Measurements from ENCODE around the gene OSBPL5.

Gene OSBPL5

DNA sequence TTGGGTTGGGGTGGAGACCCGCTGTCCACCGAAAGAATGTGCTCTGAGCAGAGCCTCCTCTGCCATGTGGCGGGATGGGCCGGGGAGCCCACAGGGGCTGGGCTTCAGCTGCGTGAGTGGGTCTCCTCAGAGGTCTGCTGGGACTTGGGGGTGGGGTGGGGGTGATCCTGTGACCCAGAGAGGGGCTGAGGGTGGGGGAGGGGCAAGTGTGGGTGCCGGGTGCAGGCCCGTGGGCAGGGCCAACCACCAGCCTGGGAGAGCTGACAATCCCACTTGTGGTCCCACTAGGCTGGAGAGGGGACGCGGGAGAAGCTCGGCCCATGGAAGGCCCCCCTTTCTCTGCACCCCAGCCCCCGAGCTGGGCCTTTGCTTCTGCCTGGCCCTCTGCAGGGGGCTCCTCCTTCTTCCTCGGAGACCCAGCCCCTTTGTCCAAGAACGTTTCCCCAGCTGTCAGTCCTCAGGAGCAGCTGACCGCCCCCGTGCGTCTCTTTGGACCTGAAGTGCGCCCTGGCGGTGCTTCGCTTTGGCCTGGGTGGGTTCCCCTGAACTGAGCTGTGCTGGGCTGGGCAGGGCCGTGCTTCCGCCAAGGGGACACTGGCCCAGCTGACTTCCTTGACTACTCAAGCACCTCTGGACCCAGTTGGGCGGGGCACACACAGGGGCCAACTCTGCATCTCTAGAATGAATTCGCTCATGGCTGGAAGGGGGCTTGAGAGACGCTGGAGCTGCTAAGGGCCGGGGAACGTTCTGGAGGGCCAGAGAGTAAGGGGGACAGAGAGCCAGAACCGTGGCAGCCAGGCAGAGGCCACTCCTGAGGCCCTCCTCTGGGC is 30.2 kb downstream of the OSBPL5 start:
- DNase-seq (ENCODE audit: low read depth in 2 of 2): no peak

DNA sequence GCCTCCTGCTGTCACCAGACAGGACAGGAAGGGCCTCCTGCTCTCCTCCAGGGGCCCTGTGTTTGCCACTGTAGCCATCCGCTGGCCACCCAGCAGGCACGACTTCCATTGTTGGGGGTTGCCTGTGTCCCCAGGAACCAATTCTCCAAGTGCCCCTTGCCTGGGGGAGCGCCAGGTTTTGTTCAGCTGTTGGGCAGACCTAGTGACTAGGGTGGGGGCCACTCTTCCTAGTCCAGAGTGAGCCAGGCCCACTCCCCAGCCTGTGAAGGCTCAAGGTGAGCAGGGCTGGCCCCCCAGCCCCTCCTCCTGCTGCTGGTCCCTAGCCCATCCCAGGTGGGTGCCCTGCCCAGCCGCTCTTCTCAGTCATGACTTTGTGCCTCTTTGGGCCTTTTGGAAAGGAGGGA is 30.9 kb downstream of the OSBPL5 start:
- no peak for DNase-seq (ENCODE audit: low read depth in 2 of 2)

- no peak for DNase-seq (ENCODE audit: low read depth in 2 of 2)
These were observed 31.6 kb downstream of the OSBPL5 start for GRCh38 chr11:3133261-3134217.

DNA sequence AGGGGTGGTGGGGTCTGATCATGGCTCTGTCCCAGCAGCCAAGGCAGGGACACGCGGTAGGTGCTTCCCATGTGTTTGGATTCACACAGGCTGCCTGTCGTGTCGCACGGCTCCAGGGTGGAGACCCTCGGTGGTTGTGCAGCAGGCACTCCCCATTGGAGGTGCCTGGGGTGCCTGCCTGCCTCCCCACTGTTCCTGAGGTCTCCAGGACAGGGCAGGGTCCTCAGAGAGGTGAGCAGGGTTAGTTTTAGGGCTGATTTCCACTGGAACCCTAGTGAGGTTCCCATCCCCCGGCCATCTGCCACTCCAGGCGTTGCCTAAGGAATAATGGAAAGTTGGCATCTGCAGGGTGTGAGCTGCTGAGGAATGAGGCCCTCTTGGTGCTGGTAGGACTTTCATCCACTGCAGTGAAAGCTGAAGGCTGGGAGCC is 32.3 kb downstream of the OSBPL5 start:
- DNase-seq (ENCODE audit: low read depth in 2 of 2): no peak

DNA sequence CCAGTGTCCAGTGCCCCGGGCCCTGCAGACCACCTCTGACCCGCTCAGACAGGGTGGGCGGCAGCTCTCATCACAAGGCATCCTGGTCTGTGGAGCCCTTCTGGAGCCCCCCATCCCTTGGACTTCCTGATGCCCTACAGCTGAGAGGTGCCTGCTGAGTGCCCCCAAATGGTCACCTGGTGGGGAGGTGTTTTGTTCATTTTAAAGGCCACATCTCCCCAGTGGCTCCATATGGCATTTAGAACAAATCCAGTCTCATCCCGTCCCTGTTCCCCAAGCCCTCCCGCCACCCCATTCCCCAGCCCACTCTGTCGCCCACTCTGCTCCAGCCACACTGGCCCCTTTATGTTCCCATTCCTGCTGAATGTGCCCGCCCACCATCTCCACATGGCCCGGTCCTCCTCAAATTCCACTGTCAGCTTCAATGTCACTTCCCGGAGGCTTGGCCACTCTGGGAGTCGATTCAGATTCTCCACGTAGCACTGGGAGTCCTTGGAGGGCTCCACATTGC is 32.8 kb downstream of the OSBPL5 start:
- no peak for DNase-seq (ENCODE audit: low read depth in 2 of 2)

- DNase-seq (ENCODE audit: low read depth in 2 of 2): no peak
These were observed 33.7 kb downstream of the OSBPL5 start for GRCh38 chr11:3131330-3131941.

DNA sequence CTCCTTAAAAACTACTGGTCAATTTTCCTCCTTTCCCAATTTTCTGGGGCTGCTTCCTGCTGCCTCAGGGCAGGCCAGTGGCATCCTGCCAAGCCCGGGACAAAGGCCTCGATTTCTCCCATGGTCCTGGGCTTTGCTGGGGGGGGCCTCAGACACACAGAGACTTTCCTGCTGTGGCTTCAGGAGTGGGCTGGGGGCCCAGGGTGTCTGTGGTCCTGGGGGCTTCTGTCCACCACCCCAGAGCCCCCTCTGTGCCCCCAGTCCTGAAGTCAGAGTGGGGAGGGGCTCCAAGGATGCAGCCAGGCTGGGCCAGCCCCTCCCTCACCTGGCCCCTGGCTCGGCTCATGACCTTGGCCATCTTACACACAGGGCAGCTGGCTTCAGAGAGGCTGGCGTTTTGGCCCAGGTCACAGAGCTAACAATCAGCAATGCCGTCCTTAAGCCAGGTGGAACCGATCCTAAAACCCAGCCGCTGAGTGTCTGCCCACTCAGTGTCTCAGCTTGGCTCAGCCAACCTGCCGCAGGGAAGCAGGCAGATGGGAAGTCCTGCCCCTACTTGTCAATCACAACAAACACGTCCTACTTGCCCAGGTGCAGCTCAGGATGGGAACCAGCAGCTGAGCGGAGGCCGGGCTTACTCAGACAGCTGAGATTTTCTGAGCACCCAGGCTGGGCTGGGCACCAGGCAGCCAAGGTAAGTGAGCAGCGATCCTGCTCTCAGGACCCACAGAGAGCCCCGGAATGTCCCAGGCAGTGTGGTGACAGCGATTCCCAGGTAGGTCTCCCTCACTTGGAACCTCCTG is 34.6 kb downstream of the OSBPL5 start:
- DNase-seq (ENCODE audit: low read depth in 2 of 2): no peak

GRCh38 chr11:3129591-3130268 is 35.4 kb downstream of the OSBPL5 start:
- DNase-seq (ENCODE audit: low read depth in 2 of 2): no peak

DNA sequence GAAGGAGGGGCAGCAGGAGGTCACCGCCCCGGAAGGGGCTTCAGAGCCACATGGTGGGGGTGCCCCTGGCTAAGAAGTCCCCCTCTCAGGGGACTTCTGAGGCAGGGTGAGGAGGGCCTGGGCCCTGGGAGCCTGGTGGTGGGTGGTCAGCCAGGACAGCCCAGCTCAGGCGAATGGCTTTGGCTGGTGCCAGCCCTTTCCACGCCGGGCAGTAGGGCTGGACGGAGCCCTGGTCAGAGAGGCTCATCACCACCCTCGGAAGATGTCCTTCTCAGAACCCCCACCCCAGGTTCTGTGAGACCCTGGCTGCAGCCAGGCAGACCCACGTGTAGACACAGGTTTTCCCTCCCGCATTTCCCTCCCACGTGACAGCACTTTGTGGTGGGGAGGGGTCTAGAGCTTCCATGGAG is 35.9 kb downstream of the OSBPL5 start:
- DNase-seq (ENCODE audit: low read depth in 2 of 2): no peak

DNA sequence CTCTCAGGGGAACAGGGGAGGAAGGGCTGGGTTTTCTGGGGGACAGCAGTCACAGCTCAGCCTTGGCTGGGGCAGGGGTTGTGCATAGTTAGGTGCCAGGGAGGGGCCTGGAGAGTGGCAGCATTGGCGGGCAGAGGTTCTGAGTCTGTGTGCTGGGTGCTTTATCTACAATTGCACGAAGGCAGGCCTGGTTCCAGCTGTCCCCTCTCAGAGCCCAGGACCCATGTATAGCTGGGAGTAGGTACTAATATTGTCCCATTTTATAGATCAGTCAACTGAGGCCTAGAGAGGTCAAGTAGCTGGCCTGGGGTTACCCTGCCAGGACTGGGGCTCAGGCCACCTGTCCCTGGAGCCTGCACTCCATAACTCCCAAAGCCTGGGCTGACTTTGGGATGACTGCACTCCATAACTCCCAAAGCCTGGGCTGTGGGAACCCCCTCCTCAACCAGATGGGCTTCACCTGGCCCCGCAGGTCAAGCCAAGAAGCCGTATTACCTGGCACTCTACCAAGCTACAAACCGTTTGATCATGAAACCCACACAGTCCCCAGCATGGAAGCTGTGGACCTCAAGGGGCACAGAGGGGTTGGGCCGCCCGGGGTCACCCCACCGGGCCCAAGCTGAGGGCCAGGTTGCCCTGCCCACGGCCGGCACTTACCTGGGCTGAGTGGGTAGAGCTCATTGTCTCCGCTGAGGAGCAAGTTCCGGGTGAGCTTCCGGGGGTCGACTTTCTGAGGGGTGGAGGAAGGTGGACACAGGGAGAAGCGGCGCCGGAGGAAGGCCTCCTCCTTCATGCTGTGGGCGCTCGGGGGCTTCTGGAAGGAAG is 36.5 kb downstream of the OSBPL5 start:
- no peak for DNase-seq (ENCODE audit: low read depth in 2 of 2)

- no peak for DNase-seq (ENCODE audit: low read depth in 2 of 2)
These were observed 37.3 kb downstream of the OSBPL5 start for GRCh38 chr11:3127706-3128355.

DNA sequence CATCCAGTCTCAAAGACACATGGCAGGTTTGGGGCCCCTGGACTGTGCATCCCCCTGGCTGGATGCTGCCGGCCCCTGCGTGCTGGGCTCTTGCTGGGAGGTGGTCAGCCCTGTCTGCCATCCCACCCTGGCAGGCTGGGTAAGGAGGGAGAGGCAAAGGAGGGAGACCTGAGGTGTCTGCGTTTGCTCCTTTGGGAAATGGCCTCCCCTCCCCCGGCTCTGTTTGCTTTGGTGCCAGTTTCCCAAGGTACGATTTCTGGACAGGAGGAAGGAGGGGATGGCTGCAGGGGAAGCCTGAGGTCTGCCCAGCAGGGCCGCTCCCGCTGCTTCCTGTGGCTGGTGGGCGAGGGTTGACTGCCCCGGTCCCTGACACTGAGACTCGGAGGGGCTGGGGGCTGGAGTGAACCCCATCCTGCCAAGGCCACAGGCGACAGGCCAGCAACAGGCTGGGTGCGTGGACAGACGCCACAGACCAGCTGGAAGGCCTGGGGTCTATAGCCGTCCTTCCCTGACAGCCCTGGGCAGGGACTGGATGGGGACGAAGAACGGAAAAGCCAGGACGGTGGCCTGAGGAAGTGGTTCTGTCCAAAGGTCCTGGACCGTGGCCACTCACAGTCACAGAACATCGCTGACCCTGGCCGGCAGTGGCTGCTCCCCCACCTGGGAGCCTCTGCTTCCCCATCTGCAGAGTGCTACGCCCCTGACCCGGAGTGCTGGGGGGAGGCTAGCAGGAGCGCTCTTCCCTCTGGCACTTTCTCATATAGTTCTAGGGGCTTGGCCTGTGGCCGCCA is 38.0 kb downstream of the OSBPL5 start:
- no peak for DNase-seq (ENCODE audit: low read depth in 2 of 2)

DNA sequence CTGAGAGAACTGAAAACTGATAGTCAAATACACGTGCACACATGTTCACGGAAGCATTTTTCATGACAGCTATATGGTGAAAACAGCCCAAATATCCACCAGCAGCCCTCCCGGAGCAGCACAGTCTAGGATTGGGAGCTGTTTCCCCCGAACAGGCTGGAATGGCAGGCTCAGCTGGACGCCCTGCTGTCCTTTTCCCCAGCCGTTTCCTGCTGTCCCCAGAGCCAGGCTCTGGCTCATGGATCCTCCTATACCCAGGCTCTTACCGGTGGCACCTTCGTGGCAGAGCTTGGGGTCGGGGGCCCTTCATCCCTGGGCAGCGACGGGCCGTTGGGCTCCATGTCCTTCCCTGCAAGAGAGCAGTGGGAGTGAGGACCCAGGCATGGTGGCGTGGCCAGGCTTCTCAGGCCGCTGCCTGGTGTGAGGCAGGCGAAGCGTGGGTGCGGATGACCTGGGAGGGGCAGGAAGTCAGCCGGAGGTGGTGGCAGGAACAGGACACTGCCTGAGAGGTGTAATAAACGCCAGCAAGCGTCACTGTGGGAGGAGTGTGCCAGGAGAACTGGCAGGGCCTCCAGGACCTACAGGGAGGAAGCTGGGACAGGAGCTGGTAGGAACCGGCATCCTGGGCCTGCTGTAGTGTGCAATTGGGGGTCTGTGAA is 38.8 kb downstream of the OSBPL5 start:
- no peak for DNase-seq (ENCODE audit: low read depth in 2 of 2)

- DNase-seq (ENCODE audit: low read depth in 2 of 2): no peak
These were observed 40.3 kb downstream of the OSBPL5 start for GRCh38 chr11:3124821-3125220.

DNA sequence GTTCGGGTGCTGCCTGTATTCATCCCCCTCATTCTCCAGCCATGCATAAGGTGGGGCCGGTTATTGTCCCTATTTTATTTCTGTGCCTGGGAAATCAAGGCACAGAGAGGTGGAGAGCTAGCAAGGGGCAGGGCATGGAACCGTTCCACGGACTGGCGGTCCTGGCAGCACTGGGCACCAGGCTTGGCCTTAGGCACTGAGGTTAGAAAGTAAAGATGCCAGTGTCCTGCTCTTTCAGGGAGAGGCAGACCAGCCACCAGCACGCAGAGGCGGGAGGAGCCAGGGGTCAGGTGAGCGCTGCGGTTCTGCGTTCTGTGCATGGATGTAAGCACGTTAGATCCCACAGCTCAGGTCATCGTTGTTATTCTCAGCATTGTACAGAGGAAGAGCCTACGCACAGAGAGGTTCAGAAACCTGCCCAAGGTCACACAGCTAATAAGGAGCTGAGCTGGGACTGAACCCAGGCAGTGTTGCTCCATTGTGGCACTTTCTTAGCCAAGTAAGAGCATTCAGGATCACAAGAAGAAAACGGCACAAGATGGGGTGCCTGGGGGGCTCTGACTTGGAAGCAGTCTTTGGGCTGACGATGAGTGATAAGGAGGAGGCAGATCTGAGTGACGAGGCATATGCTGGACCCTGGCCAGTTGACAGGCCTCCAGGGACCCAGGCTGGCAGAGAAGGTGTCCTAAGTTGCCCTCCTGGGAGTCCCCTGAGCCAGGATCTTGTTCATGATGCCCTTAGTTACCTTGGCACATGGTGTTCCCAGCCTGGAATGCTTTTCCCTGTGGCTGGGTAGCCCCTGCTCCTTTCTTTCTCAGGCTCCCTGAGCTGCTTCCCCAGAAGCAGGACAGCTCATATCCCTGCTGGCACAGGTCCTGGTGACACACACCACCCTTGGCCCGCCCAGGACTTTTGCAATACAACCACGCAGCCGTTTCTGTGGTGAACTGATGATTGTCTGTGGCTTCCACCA is 41.1 kb downstream of the OSBPL5 start:
- no peak for DNase-seq (ENCODE audit: low read depth in 2 of 2)

DNA sequence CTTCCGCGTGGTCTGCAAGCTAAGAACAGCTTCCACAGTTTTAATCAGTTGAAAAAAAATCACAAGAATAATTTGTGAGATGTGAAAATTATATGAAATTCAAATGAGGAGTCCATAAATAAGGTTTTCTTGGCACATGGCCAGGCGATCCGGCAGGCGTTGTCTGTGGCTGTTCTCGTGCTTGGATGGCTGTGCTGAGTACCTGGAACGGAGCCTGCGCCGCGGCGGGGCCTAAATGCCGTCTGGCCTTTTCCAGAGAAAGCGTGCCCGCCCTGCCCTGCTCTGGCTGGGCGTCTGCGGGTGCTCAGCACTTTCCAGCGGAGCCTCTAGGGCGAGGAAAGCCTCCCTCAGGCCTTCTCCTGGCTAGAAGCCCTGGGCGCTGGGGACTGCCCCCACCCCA is 41.8 kb downstream of the OSBPL5 start:
- no peak for DNase-seq (ENCODE audit: low read depth in 2 of 2)

- no peak for DNase-seq (ENCODE audit: low read depth in 2 of 2)
These were observed 42.3 kb downstream of the OSBPL5 start for GRCh38 chr11:3122775-3123201.
